GM12892 (cell line): ENCODE results near the gene CCDC201.

Experiments used
- DNase-seq: peaks from one replicate; pipeline ENCODE4 v3.0.0; 2011; ENCODE audit not compliant: insufficient read length
- FAIRE-seq: peaks from 2 replicates; lab custom pipeline; 2011; peaks lifted over from hg19 to GRCh38; lab: Jason Lieb, UNC
- POLR2A ChIP-seq: IDR thresholded peaks from 2 replicates; pipeline ENCODE4 v1.6.1; 2011; ENCODE audit warnings: low read depth, low read length, control low read depth
- POLR2AphosphoS5 ChIP-seq: IDR thresholded peaks from 2 replicates; pipeline ENCODE4 v1.6.1; 2011; ENCODE audit warnings: low read depth, low read length, control low read depth
- TAF1 ChIP-seq: IDR thresholded peaks from 2 replicates; pipeline ENCODE4 v1.6.1; 2011; ENCODE audit warnings: low read depth, mild to moderate bottlenecking, control low read depth, low read length, borderline replicate concordance

CCDC201 gene

GRCh38 chr7:45891462-45892402, 18.9 kb upstream of the CCDC201 start:
- TF ChIP-seq POLR2A (no peak), TAF1 (no peak), POLR2AphosphoS5 (no peak)
- no peak for FAIRE-seq
- no peak for DNase-seq

GRCh38 chr7:45890902-45891461, 18.1 kb upstream of the CCDC201 start:
- TF ChIP-seq POLR2AphosphoS5 (no peak), TAF1 (no peak), POLR2A (no peak)
- FAIRE-seq (no peak), DNase-seq (no peak)

GRCh38 chr7:45890125-45890901, 17.4 kb upstream of the CCDC201 start:
- DNase-seq (no peak), FAIRE-seq (no peak)
- no peak for TF ChIP-seq TAF1
- TF ChIP-seq POLR2A, result no peak
- TF ChIP-seq POLR2AphosphoS5, result no peak

- no peak for TF ChIP-seq POLR2AphosphoS5
- no peak for TF ChIP-seq POLR2A
- TF ChIP-seq TAF1, result no peak
- no peak for DNase-seq
- no peak for FAIRE-seq
Measured at GRCh38 chr7:45889367-45890067, 16.6 kb upstream of the CCDC201 start.

- DNase-seq, result no peak
- TF ChIP-seq TAF1 (no peak), POLR2A (no peak), POLR2AphosphoS5 (no peak)
- FAIRE-seq, result no peak
Measured at GRCh38 chr7:45888993-45889366, 16.1 kb upstream of the CCDC201 start.

GRCh38 chr7:45888185-45888992, 15.5 kb upstream of the CCDC201 start, which contains the start of gene IGFBP1:
Gene IGFBP1 (plus strand): TSS chr7:45888488. CDS start chr7:45888653, 165 bp downstream.
- FAIRE-seq (no peak), DNase-seq (no peak)
- no peak for TF ChIP-seq POLR2AphosphoS5
- TF ChIP-seq TAF1, result no peak

- DNase-seq (no peak), FAIRE-seq (no peak)
- no peak for TF ChIP-seq POLR2AphosphoS5
- TF ChIP-seq POLR2A, result no peak
- no peak for TF ChIP-seq TAF1
Measured at GRCh38 chr7:45886931-45887667, 14.2 kb upstream of the CCDC201 start.

- no peak for FAIRE-seq
- TF ChIP-seq TAF1 (no peak), POLR2A (no peak), POLR2AphosphoS5 (no peak)
- no peak for DNase-seq
Measured at GRCh38 chr7:45885264-45885882, 12.5 kb upstream of the CCDC201 start.

- DNase-seq (no peak), FAIRE-seq (no peak)
- TF ChIP-seq TAF1 (no peak), POLR2A (no peak), POLR2AphosphoS5 (no peak)
Measured at GRCh38 chr7:45884136-45884535, 11.3 kb upstream of the CCDC201 start.

GRCh38 chr7:45882465-45882810, 9.6 kb upstream of the CCDC201 start:
- FAIRE-seq, result no peak
- no peak for DNase-seq
- no peak for TF ChIP-seq POLR2AphosphoS5
- no peak for TF ChIP-seq POLR2A
- no peak for TF ChIP-seq TAF1
